ENCODE results near the gene CEP72.

DNA sequence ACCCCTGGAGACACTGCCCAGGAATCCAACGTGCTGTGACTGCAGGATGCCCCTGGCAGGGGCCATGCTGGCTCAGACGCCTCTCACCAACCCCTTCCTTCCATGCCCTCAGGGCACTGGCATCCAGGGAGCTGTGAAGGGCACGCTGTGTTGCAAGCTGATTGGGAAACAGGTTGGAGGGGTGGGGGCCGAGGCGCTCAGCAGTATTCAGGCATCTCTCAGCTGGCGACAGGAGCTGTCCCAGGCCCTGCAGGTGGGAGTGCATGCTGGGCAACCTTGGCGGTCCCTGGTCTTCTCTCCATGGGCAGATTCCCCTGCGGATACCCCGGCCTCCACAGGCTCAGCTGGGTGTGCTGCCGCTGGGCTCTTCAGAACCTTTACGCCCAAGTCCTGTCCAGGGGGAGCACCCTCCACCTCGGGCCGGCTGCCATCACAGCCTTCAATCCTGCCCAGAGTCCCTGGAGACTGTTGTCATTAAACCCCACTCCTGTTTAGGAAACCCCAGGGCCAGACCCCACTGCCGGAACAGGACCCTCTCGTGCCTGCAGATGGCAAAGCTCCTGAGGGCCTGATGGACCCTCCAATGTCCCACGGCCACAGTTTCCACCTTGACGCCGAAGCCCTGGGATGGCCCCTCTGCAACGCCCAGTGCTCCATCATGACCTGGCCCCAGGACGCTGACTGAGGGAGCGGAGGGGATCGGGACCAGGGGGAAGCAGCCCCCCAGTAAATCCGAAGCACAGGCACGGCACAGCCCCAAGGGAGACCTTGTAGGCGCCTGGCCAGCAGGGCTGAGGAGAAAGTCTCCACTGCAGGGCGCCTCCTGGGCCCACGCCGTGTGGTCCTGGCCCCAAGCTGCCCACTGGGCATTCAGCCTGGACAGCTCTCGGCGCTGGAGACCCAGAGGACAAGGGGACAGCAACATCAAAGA, 71.7 kb downstream of the CEP72 start:
- TF ChIP-seq, protein P1, sequence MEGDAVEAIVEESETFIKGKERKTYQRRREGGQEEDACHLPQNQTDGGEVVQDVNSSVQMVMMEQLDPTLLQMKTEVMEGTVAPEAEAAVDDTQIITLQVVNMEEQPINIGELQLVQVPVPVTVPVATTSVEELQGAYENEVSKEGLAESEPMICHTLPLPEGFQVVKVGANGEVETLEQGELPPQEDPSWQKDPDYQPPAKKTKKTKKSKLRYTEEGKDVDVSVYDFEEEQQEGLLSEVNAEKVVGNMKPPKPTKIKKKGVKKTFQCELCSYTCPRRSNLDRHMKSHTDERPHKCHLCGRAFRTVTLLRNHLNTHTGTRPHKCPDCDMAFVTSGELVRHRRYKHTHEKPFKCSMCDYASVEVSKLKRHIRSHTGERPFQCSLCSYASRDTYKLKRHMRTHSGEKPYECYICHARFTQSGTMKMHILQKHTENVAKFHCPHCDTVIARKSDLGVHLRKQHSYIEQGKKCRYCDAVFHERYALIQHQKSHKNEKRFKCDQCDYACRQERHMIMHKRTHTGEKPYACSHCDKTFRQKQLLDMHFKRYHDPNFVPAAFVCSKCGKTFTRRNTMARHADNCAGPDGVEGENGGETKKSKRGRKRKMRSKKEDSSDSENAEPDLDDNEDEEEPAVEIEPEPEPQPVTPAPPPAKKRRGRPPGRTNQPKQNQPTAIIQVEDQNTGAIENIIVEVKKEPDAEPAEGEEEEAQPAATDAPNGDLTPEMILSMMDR (IDR thresholded peaks at IDR 0.05; ENCODE audit: low read depth, low read length): no peak
- TF ChIP-seq POLR2A (IDR thresholded peaks at IDR 0.05; ENCODE audit: extremely low read depth, insufficient read length): no peak
- TF ChIP-seq, protein P2, sequence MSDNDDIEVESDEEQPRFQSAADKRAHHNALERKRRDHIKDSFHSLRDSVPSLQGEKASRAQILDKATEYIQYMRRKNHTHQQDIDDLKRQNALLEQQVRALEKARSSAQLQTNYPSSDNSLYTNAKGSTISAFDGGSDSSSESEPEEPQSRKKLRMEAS (IDR thresholded peaks at IDR 0.05; ENCODE audit: low read depth, low read length): no peak

Data from NB4 (cell line).